ENCODE data around the gene DSCAM.

DSCAM gene

DNA sequence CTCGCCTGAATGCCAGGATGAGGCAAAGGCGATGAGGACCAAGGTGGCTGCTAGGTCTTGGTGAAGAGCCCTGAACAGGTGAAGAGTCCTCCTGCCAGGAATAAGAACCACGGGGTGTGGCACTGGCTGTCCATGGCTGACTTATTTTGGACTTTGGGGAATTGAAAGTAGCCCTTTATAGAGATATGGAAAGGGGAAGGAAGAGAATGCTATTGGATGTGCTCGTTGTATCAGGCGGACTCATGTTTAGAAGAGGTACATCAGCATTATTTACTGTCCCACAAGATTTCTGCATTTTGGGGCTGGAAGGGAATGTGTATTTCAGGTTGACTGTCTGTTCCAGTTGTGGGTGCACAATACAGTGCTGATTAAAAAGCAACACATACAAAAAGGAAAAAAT is 465.8 kb downstream of the DSCAM start:
- Histone ChIP-seq H2AFZ (ENCODE audit: low read depth, low read length, severe bottlenecking) (no peak overlapping the region), H3K27ac (ENCODE audit: low read depth, low read length) (no peak overlapping the region), H3K27me3 (ENCODE audit: low read length) (no peaks in the 10 kb centered on the region), H3F3A (ENCODE audit: insufficient read depth) (no peaks in the 10 kb centered on the region), H3K4me2 (ENCODE audit: low read depth, low read length, poor library complexity, severe bottlenecking) (no peak overlapping the region), H3K36me3 (ENCODE audit: low read length) (no peaks in the 10 kb centered on the region), H3K9ac (ENCODE audit: low read length) (no peak overlapping the region), H3K9me3 (ENCODE audit: insufficient read depth, low read length) (no peaks in the 10 kb centered on the region), H3K79me2 (ENCODE audit: insufficient read depth, low read length) (no peaks in the 10 kb centered on the region), H3K9me2 (replicated peaks; ENCODE audit: insufficient read depth, low read length) (no peaks in the 10 kb centered on the region), H3K4me3 (ENCODE audit: insufficient read depth, low read length, poor library complexity, severe bottlenecking) (no peak overlapping the region), H4K20me1 (ENCODE audit: low read depth, low read length) (no peaks in the 10 kb centered on the region)
- no peak for TF ChIP-seq EZH2phosphoT487 (conservative IDR thresholded peaks at IDR 0.05; ENCODE audit: low read length)
- TF ChIP-seq, protein P1, sequence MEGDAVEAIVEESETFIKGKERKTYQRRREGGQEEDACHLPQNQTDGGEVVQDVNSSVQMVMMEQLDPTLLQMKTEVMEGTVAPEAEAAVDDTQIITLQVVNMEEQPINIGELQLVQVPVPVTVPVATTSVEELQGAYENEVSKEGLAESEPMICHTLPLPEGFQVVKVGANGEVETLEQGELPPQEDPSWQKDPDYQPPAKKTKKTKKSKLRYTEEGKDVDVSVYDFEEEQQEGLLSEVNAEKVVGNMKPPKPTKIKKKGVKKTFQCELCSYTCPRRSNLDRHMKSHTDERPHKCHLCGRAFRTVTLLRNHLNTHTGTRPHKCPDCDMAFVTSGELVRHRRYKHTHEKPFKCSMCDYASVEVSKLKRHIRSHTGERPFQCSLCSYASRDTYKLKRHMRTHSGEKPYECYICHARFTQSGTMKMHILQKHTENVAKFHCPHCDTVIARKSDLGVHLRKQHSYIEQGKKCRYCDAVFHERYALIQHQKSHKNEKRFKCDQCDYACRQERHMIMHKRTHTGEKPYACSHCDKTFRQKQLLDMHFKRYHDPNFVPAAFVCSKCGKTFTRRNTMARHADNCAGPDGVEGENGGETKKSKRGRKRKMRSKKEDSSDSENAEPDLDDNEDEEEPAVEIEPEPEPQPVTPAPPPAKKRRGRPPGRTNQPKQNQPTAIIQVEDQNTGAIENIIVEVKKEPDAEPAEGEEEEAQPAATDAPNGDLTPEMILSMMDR (IDR thresholded peaks at IDR 0.05; ENCODE audit: insufficient read depth, low read length, poor library complexity, severe bottlenecking): no peak

DNA sequence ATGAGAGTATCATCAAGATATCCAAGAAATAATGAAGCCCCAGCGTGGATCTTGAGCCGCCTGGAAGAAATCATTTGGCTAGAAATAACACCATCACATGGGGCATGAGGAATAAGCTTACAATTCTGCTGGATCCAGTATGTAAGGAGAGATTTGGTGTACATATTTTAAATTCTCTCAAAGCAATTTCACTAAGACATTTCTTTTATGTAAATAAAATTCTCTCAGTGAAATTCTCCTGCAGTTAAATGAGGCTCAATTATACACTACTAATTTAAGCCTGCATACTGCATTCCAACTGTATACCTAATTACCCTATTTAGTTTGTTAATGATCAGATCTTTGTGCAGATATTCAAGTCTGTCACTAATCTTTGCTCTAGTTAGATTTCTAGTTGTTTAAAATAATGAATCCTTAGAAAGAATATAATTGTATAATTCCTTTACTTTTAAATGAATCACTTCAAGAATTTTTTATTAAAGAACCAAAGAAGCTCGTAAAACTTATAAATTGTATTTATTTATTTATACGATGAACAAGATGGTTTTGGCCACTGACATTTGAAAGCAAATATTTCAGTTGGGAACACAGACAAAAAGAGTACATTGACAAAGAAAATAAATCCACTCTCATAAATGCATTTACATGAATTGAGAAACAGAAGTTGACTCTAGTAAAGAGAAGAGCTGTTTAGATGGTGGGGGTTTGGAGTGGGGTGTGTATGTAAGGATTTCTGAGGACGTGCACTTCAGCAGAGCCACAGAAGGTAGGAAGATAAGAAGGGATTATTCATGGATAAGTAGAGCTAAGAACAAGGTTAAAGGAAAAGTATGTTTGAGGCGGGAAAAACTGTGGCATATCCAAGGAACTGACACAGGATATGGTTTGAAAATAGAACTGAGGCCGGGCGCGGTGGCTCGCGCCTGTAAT is 466.8 kb downstream of the DSCAM start:
- Histone ChIP-seq H3K4me2 (ENCODE audit: low read depth, low read length, poor library complexity, severe bottlenecking) (no peak overlapping the region), H3K9me3 (ENCODE audit: insufficient read depth, low read length) (no peaks in the 10 kb centered on the region), H3K36me3 (ENCODE audit: low read length) (no peaks in the 10 kb centered on the region), H4K20me1 (ENCODE audit: low read depth, low read length) (no peaks in the 10 kb centered on the region), H3K4me3 (ENCODE audit: insufficient read depth, low read length, poor library complexity, severe bottlenecking) (no peak overlapping the region), H3K79me2 (ENCODE audit: insufficient read depth, low read length) (no peaks in the 10 kb centered on the region), H2AFZ (ENCODE audit: low read depth, low read length, severe bottlenecking) (no peak overlapping the region), H3K27me3 (ENCODE audit: low read length) (no peaks in the 10 kb centered on the region), H3K27ac (ENCODE audit: low read depth, low read length) (no peak overlapping the region), H3K9ac (ENCODE audit: low read length) (no peak overlapping the region), H3F3A (ENCODE audit: insufficient read depth) (no peaks in the 10 kb centered on the region), H3K9me2 (replicated peaks; ENCODE audit: insufficient read depth, low read length) (no peaks in the 10 kb centered on the region)
- TF ChIP-seq, protein P1 (IDR thresholded peaks at IDR 0.05; ENCODE audit: insufficient read depth, low read length, poor library complexity, severe bottlenecking): no peak
- no peak for TF ChIP-seq EZH2phosphoT487 (conservative IDR thresholded peaks at IDR 0.05; ENCODE audit: low read length)

DNA sequence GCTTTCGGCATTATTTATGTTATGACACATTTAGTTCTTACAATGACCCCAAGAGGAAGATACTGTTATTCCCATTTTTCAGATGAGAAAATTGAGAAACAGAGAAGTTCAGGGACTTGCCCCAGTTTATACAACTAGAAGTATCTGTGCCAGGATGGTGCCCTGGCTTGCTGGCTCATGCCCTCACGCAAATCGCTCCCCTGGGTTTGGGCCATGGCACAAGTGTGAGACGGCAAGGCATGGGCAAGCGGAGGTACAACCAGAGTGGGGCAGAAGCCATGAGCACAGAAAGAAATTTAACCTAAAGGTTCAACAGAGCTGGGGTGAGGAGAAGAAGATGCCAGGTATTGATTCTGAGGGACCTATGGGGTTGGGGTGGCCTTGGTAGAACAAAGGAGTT is 469.8 kb downstream of the DSCAM start:
- no peak overlapping the region for H2AFZ ChIP-seq (ENCODE audit: low read depth, low read length, severe bottlenecking)
- no peaks in the 10 kb centered on the region for H3K9me3 ChIP-seq (ENCODE audit: insufficient read depth, low read length)
- H3F3A ChIP-seq (ENCODE audit: insufficient read depth): no peaks in the 10 kb centered on the region
- H3K9ac ChIP-seq (ENCODE audit: low read length): no peak overlapping the region
- H3K79me2 ChIP-seq (ENCODE audit: insufficient read depth, low read length): no peaks in the 10 kb centered on the region
- H3K4me3 ChIP-seq (ENCODE audit: insufficient read depth, low read length, poor library complexity, severe bottlenecking): no peak overlapping the region
- H3K9me2 ChIP-seq (replicated peaks; ENCODE audit: insufficient read depth, low read length): no peaks in the 10 kb centered on the region
- no peaks in the 10 kb centered on the region for H3K36me3 ChIP-seq (ENCODE audit: low read length)
- H4K20me1 ChIP-seq (ENCODE audit: low read depth, low read length): no peaks in the 10 kb centered on the region
- no peak for TF ChIP-seq EZH2phosphoT487 (conservative IDR thresholded peaks at IDR 0.05; ENCODE audit: low read length)
- TF ChIP-seq, protein P1 (IDR thresholded peaks at IDR 0.05; ENCODE audit: insufficient read depth, low read length, poor library complexity, severe bottlenecking): no peak
- H3K4me2 ChIP-seq (ENCODE audit: low read depth, low read length, poor library complexity, severe bottlenecking): no peak overlapping the region
- H3K27me3 ChIP-seq (ENCODE audit: low read length): no peaks in the 10 kb centered on the region
- H3K27ac ChIP-seq (ENCODE audit: low read depth, low read length): no peak overlapping the region

All from SU-DHL-6 (cell line).